Measurements from ENCODE around the gene CYP4F22. TPM values are rescaled to one million over a fixed set of nuclear protein-coding genes. Genes with fewer than 3 reads are reported as not detected.

Gene CYP4F22
- total RNA-seq, 2 experiments from 2014 or later: not detected

DNA sequence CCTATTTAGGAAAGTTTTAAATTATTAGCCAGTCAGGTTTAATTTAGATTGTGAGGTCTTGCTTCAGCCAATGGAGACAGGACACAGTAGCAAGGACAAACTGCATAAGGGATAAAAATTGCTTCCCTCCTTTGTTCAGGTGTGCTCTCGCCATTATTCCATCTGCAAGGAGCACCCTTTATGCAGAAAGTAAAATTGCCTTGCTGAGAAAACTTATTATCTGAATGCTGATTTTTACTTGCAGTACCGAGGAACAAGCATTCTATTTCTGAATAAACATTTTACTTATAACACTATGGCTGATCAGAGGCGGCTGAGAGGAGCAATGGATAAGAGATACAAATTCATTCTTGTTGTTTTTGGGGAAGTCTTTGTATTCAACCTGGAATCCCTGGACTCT is 8.0 kb downstream of the CYP4F22 start:
- Histone ChIP-seq H3K4me1 (ENCODE audit: insufficient read depth, low read length, poor library complexity, severe bottlenecking) (no peaks in the 10 kb centered on the region), H2AFZ (ENCODE audit: low read length) (no peak overlapping the region), H3K9me3 (ENCODE audit: low read length) (no peaks in the 10 kb centered on the region; the same call in 1 of the 2 replicates), H3K4me2 (ENCODE audit: low read length) (no peak overlapping the region), H3K27ac (ENCODE audit: low read depth, low read length, poor library complexity, severe bottlenecking) (no peak overlapping the region), H3K36me3 (ENCODE audit: insufficient read depth, low read length) (no peaks in the 10 kb centered on the region), H4K20me1 (ENCODE audit: insufficient read depth, low read length) (no peaks in the 10 kb centered on the region), H3K9me2 (ENCODE audit: insufficient read depth, low read length) (no peaks in the 10 kb centered on the region), H3K4me3 (ENCODE audit: low read depth, low read length, poor library complexity, severe bottlenecking) (no peak overlapping the region), H3K79me2 (ENCODE audit: insufficient read depth, low read depth, low read length) (no peaks in the 10 kb centered on the region)
- ChIA-PET POLR2A (no interaction called here), CTCF (ENCODE audit: unreplicated experiment) (no interaction called here)
- BruUV-seq (replicated peaks): no TSS peak
- TF ChIP-seq EZH2phosphoT487 (IDR thresholded peaks at IDR 0.05; ENCODE audit: borderline replicate concordance, low read depth, low read length) (no peak), CTCF (conservative IDR thresholded peaks at IDR 0.05; ENCODE audit: low read length) (no peak)
- no peak for DNase-seq (ENCODE audit: low spot score)
- intact Hi-C loops (cut with micrococcal nuclease; ENCODE audit: unreplicated experiment): no loop called here

GRCh38 chr19:15517778-15518177 is 9.5 kb downstream of the CYP4F22 start:
- BruUV-seq (replicated peaks): no TSS peak
- Histone ChIP-seq H4K20me1 (ENCODE audit: insufficient read depth, low read length) (no peaks in the 10 kb centered on the region), H3K9me3 (ENCODE audit: low read length) (no peaks in the 10 kb centered on the region; the same call in 1 of the 2 replicates), H2AFZ (ENCODE audit: low read length) (no peak overlapping the region), H3K4me1 (ENCODE audit: insufficient read depth, low read length, poor library complexity, severe bottlenecking) (no peaks in the 10 kb centered on the region), H3K79me2 (ENCODE audit: insufficient read depth, low read depth, low read length) (no peaks in the 10 kb centered on the region), H3K4me2 (ENCODE audit: low read length) (no peak overlapping the region), H3K9me2 (ENCODE audit: insufficient read depth, low read length) (no peaks in the 10 kb centered on the region), H3K36me3 (ENCODE audit: insufficient read depth, low read length) (no peaks in the 10 kb centered on the region), H3K4me3 (ENCODE audit: low read depth, low read length, poor library complexity, severe bottlenecking) (no peak overlapping the region), H3K27ac (ENCODE audit: low read depth, low read length, poor library complexity, severe bottlenecking) (no peak overlapping the region)
- DNase-seq (ENCODE audit: low spot score): no peak
- TF ChIP-seq EZH2phosphoT487 (IDR thresholded peaks at IDR 0.05; ENCODE audit: borderline replicate concordance, low read depth, low read length) (no peak), CTCF (conservative IDR thresholded peaks at IDR 0.05; ENCODE audit: low read length) (no peak)
- POLR2A ChIA-PET: no interaction called here
- intact Hi-C loops (cut with micrococcal nuclease; ENCODE audit: unreplicated experiment): no loop called here
- CTCF ChIA-PET (ENCODE audit: unreplicated experiment): no interaction called here

DNA sequence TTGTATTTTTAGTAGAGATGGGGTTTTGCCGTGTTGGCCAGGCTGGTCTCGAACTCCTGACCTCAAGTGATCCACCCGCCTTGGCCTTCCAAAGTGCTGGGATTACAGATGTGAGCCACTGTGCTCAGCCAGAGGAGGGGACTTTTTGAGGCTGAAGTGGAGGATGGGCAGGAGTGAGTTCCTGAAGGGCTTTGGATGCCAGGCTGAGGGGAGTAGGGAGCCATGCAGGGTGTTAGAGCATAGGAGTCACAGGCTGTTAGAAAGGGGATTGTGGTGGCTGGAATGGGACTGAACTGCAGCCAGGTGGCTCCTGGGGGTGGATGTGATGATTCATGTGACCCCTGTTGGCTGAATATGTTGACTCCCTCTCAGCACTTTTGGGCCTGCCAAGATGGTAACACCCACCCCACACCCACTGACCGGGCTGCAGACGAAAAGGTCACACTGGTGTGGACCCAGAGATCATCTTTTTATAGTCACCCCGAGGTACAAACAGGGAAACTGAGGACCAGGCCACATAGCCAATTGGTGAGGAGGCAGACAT is 11.2 kb downstream of the CYP4F22 start:
- intact Hi-C loops (cut with micrococcal nuclease; ENCODE audit: unreplicated experiment): no loop called here
- Histone ChIP-seq H3K79me2 (ENCODE audit: insufficient read depth, low read depth, low read length) (no peaks in the 10 kb centered on the region), H3K4me1 (ENCODE audit: insufficient read depth, low read length, poor library complexity, severe bottlenecking) (no peaks in the 10 kb centered on the region), H3K27ac (ENCODE audit: low read depth, low read length, poor library complexity, severe bottlenecking) (no peak overlapping the region), H2AFZ (ENCODE audit: low read length) (no peak overlapping the region), H3K4me2 (ENCODE audit: low read length) (no peak overlapping the region), H3K36me3 (ENCODE audit: insufficient read depth, low read length) (no peaks in the 10 kb centered on the region), H3K4me3 (ENCODE audit: low read depth, low read length, poor library complexity, severe bottlenecking) (no peak overlapping the region), H3K9me2 (ENCODE audit: insufficient read depth, low read length) (no peaks in the 10 kb centered on the region), H3K9me3 (ENCODE audit: low read length) (no peaks in the 10 kb centered on the region; the same call in 1 of the 2 replicates), H4K20me1 (ENCODE audit: insufficient read depth, low read length) (no peaks in the 10 kb centered on the region)
- DNase-seq (ENCODE audit: low spot score): no peak
- TF ChIP-seq CTCF (conservative IDR thresholded peaks at IDR 0.05; ENCODE audit: low read length): no peak
- no peak for TF ChIP-seq EZH2phosphoT487 (IDR thresholded peaks at IDR 0.05; ENCODE audit: borderline replicate concordance, low read depth, low read length)
- ChIA-PET CTCF (ENCODE audit: unreplicated experiment) (no interaction called here), POLR2A (interaction anchor here (0.7 kb wide), 1 partner anchor 506 kb away, joined by 3 read pairs; no protein-coding TSS in a partner anchor)
- BruUV-seq (replicated peaks): no TSS peak
